ENCODE measurements around the gene NFIA. TPM values are rescaled to one million over a fixed set of nuclear protein-coding genes. Genes with fewer than 3 reads are reported as not detected.

The NFIA gene
- total RNA-seq, 4 donors from 2014 or later: 27.9 to 79.9 (median 36.7) TPM

- H3K36me3 ChIP-seq: no peaks in the 10 kb centered on the region
- H3K4me3 ChIP-seq: peak overlapping the region in 3 of 4 donors; percentile 29 to 85 (median 84)
- H3K9me3 ChIP-seq: no peaks in the 10 kb centered on the region
- peaks cover 33 to 67% (median 35%) of the 10 kb centered on the region in 3 donors for H3K4me1 ChIP-seq
- 13 to 16% methylated on average over 7 of the region's 7 CpGs for WGBS, 2 donors
- DNase-seq: no peak
- H3K27me3 ChIP-seq: no peaks in the 10 kb centered on the region
- H3K27ac ChIP-seq: peak overlapping the region; percentile 85 to 95 (median 92)
- TF ChIP-seq POLR2A (IDR thresholded peaks at IDR 0.05) (no peak), CTCF (IDR thresholded peaks at IDR 0.05) (no peak)
- intact Hi-C loops (cut with DNase I): no loop called here
These were observed 1.8 kb upstream of the NFIA start for GRCh38 chr1:61080413-61081143.

GRCh38 chr1:61081144-61081685 is 1.1 kb upstream of the NFIA start:
- Histone ChIP-seq H3K36me3 (no peaks in the 10 kb centered on the region), H3K27me3 (no peaks in the 10 kb centered on the region), H3K27ac (peak overlapping the region; percentile 90 to 96 (median 95)), H3K9me3 (no peaks in the 10 kb centered on the region), H3K4me1 (peaks cover 33 to 71% (median 33%) of the 10 kb centered on the region in 3 donors), H3K4me3 (peak overlapping the region; percentile 70 to 85 (median 82))
- intact Hi-C loops (cut with DNase I): no loop called here
- no peak for TF ChIP-seq POLR2A (IDR thresholded peaks at IDR 0.05)
- no peak for TF ChIP-seq CTCF (IDR thresholded peaks at IDR 0.05)
- 3 to 6% methylated on average over 8 of the region's 8 CpGs for WGBS, 2 donors
- DNase-seq: no peak

- H3K36me3 ChIP-seq: no peaks in the 10 kb centered on the region
- no peaks in the 10 kb centered on the region for H3K9me3 ChIP-seq
- intact Hi-C loops (cut with DNase I): no loop called here
- peak overlapping the region; percentile 90 to 96 (median 95) for H3K27ac ChIP-seq
- H3K4me3 ChIP-seq: peak overlapping the region; percentile 70 to 85 (median 82)
- H3K27me3 ChIP-seq: no peaks in the 10 kb centered on the region
- DNase-seq: no peak
- 1 to 2% methylated on average over 14 to 24 of the region's 41 CpGs for WGBS, 2 donors
- TF ChIP-seq CTCF (IDR thresholded peaks at IDR 0.05) (no peak), POLR2A (IDR thresholded peaks at IDR 0.05) (no peak)
- peaks cover 27 to 71% (median 33%) of the 10 kb centered on the region in 3 donors for H3K4me1 ChIP-seq
These were observed 563 bp upstream of the NFIA start for GRCh38 chr1:61081686-61082310.

- intact Hi-C loops (cut with DNase I): no loop called here
- no CpG with 5 or more reads among the region's 105 CpGs for WGBS, 2 donors
- Histone ChIP-seq H3K36me3 (peaks cover 0 to 1% (median 0%) of the 10 kb centered on the region in 3 donors), H3K27me3 (no peaks in the 10 kb centered on the region), H3K4me1 (peaks cover 26 to 81% (median 31%) of the 10 kb centered on the region in 3 donors), H3K4me3 (peak overlapping the region; percentile 70 to 85 (median 82)), H3K27ac (peak overlapping the region; percentile 90 to 96 (median 95)), H3K9me3 (no peaks in the 10 kb centered on the region)
- no peak for DNase-seq
- TF ChIP-seq POLR2A (IDR thresholded peaks at IDR 0.05) (no peak), CTCF (IDR thresholded peaks at IDR 0.05) (peak in 1 of 6 experiments; percentile 4)
These were observed 849 bp downstream of the NFIA start for GRCh38 chr1:61083013-61083806.

Data from esophagus squamous epithelium (tissue), 5 donors.